Measurements from ENCODE around the gene POMT1.
"Not testable (repeated sequence)": the region's sequence is repeated elsewhere in the genome, so short reads cannot be mapped to it uniquely, and the experiment has no call there.

DNA sequence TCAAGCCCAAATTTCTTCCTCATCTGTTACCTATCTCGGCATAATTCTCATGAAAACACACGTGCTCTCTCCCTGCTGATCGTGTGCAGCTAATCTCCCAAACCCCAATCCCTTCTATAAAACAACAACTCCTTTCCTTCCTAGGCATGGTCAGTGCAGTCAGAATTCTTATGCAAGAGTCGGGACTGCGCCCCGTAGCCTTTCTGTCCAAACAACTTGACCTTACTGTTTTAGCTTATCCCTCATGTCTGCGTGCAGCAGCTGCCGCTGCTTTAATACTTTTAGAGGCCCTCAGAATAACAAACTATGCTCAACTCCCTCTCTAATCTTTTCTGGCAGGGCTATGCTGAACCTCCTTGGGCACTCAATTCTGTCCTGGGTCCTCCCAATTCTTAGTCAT lies 47.7 kb downstream of the POMT1 start:
- not testable (repeated sequence) for TF ChIP-seq CTCF, POLR2A (IDR thresholded peaks at IDR 0.05)

Measured in testis (tissue), 2 donors.